ENCODE measurements around the gene NFIX.
"Not testable (repeated sequence)": the region's sequence is repeated elsewhere in the genome, so short reads cannot be mapped to it uniquely, and the experiment has no call there.

NFIX gene

GRCh38 chr19:12954612-12954962 lies 40.7 kb upstream of the NFIX start:
- Mint-ChIP-seq H3K4me3 (peak overlapping the region; percentile 86), H3K4me1 (peaks cover 41% of the 10 kb centered on the region), H3K36me3 (peaks cover 60% of the 10 kb centered on the region), H3K27ac (peak overlapping the region; percentile 96), H3K9me3 (no peaks in the 10 kb centered on the region)
- no peak for DNase-seq (ENCODE audit: low spot score in 2 of 2)
- ATAC-seq = no peak

GRCh38 chr19:12955575-12955974 lies 39.7 kb upstream of the NFIX start:
- DNase-seq (ENCODE audit: low spot score in 2 of 2); H3K9me3 Mint-ChIP-seq; ATAC-seq: not testable (repeated sequence)
- H3K4me3 Mint-ChIP-seq = peak overlapping the region; percentile 86
- H3K27ac Mint-ChIP-seq = peak overlapping the region; percentile 96
- peaks cover 50% of the 10 kb centered on the region for H3K36me3 Mint-ChIP-seq
- peaks cover 31% of the 10 kb centered on the region for H3K4me1 Mint-ChIP-seq

GRCh38 chr19:12955996-12956395 lies 39.3 kb upstream of the NFIX start:
- Mint-ChIP-seq H3K36me3 (peaks cover 46% of the 10 kb centered on the region), H3K9me3 (no peaks in the 10 kb centered on the region), H3K27ac (peak overlapping the region; percentile 96), H3K4me3 (peak overlapping the region; percentile 86), H3K4me1 (peaks cover 29% of the 10 kb centered on the region)
- DNase-seq (ENCODE audit: low spot score in 2 of 2) (no peak), ATAC-seq (no peak)

GRCh38 chr19:12956446-12957388 lies 38.6 kb upstream of the NFIX start, which contains the start of gene GADD45GIP1:
TSS of gene GADD45GIP1 (minus strand) at chr19:12957223. CDS start at chr19:12957212, 11 bp downstream.
- DNase-seq (ENCODE audit: low spot score in 2 of 2) (peak; percentile 83 to 91), ATAC-seq (peak; percentile 98)
- Mint-ChIP-seq H3K4me1 (peaks cover 29% of the 10 kb centered on the region), H3K27ac (peak within 1 kb of the TSS; percentile 96), H3K4me3 (peak within 1 kb of the TSS; percentile 86), H3K36me3 (peaks cover 39% of the 10 kb centered on the region), H3K9me3 (no peaks in the 10 kb centered on the region)

- Mint-ChIP-seq H3K27ac (peak overlapping the region; percentile 96), H3K36me3 (peaks cover 31% of the 10 kb centered on the region)
- not testable (repeated sequence) for DNase-seq (ENCODE audit: low spot score in 2 of 2)
These were observed 37.8 kb upstream of the NFIX start for GRCh38 chr19:12957389-12957952.

GRCh38 chr19:12959481-12959880 lies 35.8 kb upstream of the NFIX start:
- H3K4me1 Mint-ChIP-seq = peaks cover 24% of the 10 kb centered on the region
- no peak for DNase-seq (ENCODE audit: low spot score in 2 of 2)
- peaks cover 11% of the 10 kb centered on the region for H3K36me3 Mint-ChIP-seq
- no peak overlapping the region for H3K27ac Mint-ChIP-seq
- no peak for ATAC-seq
- no peaks in the 10 kb centered on the region for H3K9me3 Mint-ChIP-seq
- no peak overlapping the region for H3K4me3 Mint-ChIP-seq

More at GRCh38 chr19:12957389-12957952, 37.8 kb upstream of the NFIX start:
- H3K4me1 Mint-ChIP-seq = peaks cover 35% of the 10 kb centered on the region
- peak overlapping the region; percentile 86 for H3K4me3 Mint-ChIP-seq
- peak; percentile 19 for ATAC-seq
- H3K9me3 Mint-ChIP-seq = not testable (repeated sequence)

GRCh38 chr19:12965017-12965811 lies 30.1 kb upstream of the NFIX start:
- H3K4me1 Mint-ChIP-seq = peaks cover 22% of the 10 kb centered on the region
- peak overlapping the region; percentile 91 for H3K4me3 Mint-ChIP-seq
- ATAC-seq (peak; percentile 96), DNase-seq (ENCODE audit: low spot score in 2 of 2) (peak; percentile 94 to 95)
- H3K9me3 Mint-ChIP-seq = no peaks in the 10 kb centered on the region
- H3K27ac Mint-ChIP-seq = peak overlapping the region; percentile 92
- no peaks in the 10 kb centered on the region for H3K36me3 Mint-ChIP-seq

GRCh38 chr19:12965812-12966135 lies 29.5 kb upstream of the NFIX start:
- H3K4me3 Mint-ChIP-seq = peak overlapping the region; percentile 91
- H3K4me1 Mint-ChIP-seq = peaks cover 28% of the 10 kb centered on the region
- DNase-seq (ENCODE audit: low spot score in 2 of 2) (no peak), ATAC-seq (no peak)
- H3K27ac Mint-ChIP-seq = peak overlapping the region; percentile 92
- no peaks in the 10 kb centered on the region for H3K36me3 Mint-ChIP-seq
- H3K9me3 Mint-ChIP-seq = no peaks in the 10 kb centered on the region

- no peaks in the 10 kb centered on the region for H3K9me3 Mint-ChIP-seq
- no peak for ATAC-seq
- no peak overlapping the region for H3K4me3 Mint-ChIP-seq
- no peak overlapping the region for H3K27ac Mint-ChIP-seq
- no peak for DNase-seq (ENCODE audit: low spot score in 2 of 2)
- H3K4me1 Mint-ChIP-seq = peaks cover 23% of the 10 kb centered on the region
- no peaks in the 10 kb centered on the region for H3K36me3 Mint-ChIP-seq
These were observed 27.4 kb upstream of the NFIX start for GRCh38 chr19:12967907-12968306.

- peaks cover 23% of the 10 kb centered on the region for H3K4me1 Mint-ChIP-seq
- no peak within 1 kb of the TSS for H3K4me3 Mint-ChIP-seq
- DNase-seq (ENCODE audit: low spot score in 2 of 2) = no peak
- no peaks in the 10 kb centered on the region for H3K36me3 Mint-ChIP-seq
- ATAC-seq = no peak
- no peaks in the 10 kb centered on the region for H3K9me3 Mint-ChIP-seq
- H3K27ac Mint-ChIP-seq = peak within 1 kb of the TSS; percentile 5
These were observed 25.8 kb upstream of the NFIX start, which contains the start of gene DAND5 for GRCh38 chr19:12969292-12969988. TSS of gene DAND5 (plus strand) at chr19:12969576. CDS start at chr19:12969661, 85 bp downstream.

GRCh38 chr19:12970070-12970820 lies 25.0 kb upstream of the NFIX start:
- Mint-ChIP-seq H3K36me3 (no peaks in the 10 kb centered on the region), H3K4me1 (peaks cover 17% of the 10 kb centered on the region), H3K4me3 (no peak overlapping the region), H3K9me3 (no peaks in the 10 kb centered on the region), H3K27ac (peak overlapping the region; percentile 5)
- DNase-seq (ENCODE audit: low spot score in 2 of 2) = no peak
- no peak for ATAC-seq

GRCh38 chr19:12973236-12973635 lies 22.0 kb upstream of the NFIX start:
- ATAC-seq = no peak
- H3K9me3 Mint-ChIP-seq = no peaks in the 10 kb centered on the region
- H3K36me3 Mint-ChIP-seq = no peaks in the 10 kb centered on the region
- H3K4me3 Mint-ChIP-seq = no peak overlapping the region
- peaks cover 18% of the 10 kb centered on the region for H3K4me1 Mint-ChIP-seq
- no peak overlapping the region for H3K27ac Mint-ChIP-seq
- no peak for DNase-seq (ENCODE audit: low spot score in 2 of 2)

- peaks cover 18% of the 10 kb centered on the region for H3K4me1 Mint-ChIP-seq
- DNase-seq (ENCODE audit: low spot score in 2 of 2) = no peak
- no peaks in the 10 kb centered on the region for H3K9me3 Mint-ChIP-seq
These were observed 20.7 kb upstream of the NFIX start for GRCh38 chr19:12974301-12975220.

More at GRCh38 chr19:12974301-12975220, 20.7 kb upstream of the NFIX start:
- Mint-ChIP-seq H3K27ac (no peak overlapping the region), H3K4me3 (no peak overlapping the region), H3K36me3 (no peaks in the 10 kb centered on the region)
- no peak for ATAC-seq

Measured in stimulated activated effector memory CD8-positive, alpha-beta T cell treated with anti-CD3 and anti-CD28 coated beads, Interleukin-12 subunit alpha, Interleukin-12 subunit beta, amount 100 ng/mL, for 72 hours (primary cell).